Left colon (tissue), 2 donors: Measurements from ENCODE around the gene GRAMD2A. TPM values are rescaled to one million over a fixed set of nuclear protein-coding genes. Genes with fewer than 3 reads are reported as not detected.

Experiments
- ATAC-seq: fragments of 200-7000 bp; cut with Tn5 transposase; one replicate; pipeline ENCODE4 v1.9.1; 2020; ENCODE audit warnings: mild to moderate bottlenecking, moderate library complexity
- DNase-seq, 2 donors: peaks; one replicate each; pipeline ENCODE4 v3.0.0-alpha.2; 2020
- intact Hi-C, 2 donors: fragments of 100-400 bp; cut with DNase I in 1 of 2; cut with micrococcal nuclease in 1 of 2; formaldehyde crosslinking; loops; one replicate each; pipeline versions ENCODE4 v1.11.2 to v1.14.0; 2022; cut with DNase I, micrococcal nuclease
- total RNA-seq, 2 donors: library from RNA; stranded (reverse); fragmentation: NEBNext Ultra II Directional; extraction: Animal tissue kit (Norgen Biotek cat#: 25700); gene quantifications; one replicate each; pipeline ENCODE4 v1.2.1, GENCODE V29; 2021
- donor health status: DM: no; HTN: no; CAD: no.
- donor health status: DM: yes; HTN: yes; CAD: no.

Gene GRAMD2A
- total RNA-seq, 2 donors from 2014 or later, result 1.0 to 6.3 TPM

- ATAC-seq (peak; percentile 79), DNase-seq (peak; percentile 96 to 99)
- intact Hi-C loops, result no loop called here
Measured at GRCh38 chr15:72118017-72118978, 79.3 kb downstream of the GRAMD2A start, which contains the start of the genes MYO9A and SENP8. Gene MYO9A, minus strand, starts transcription at chr15:72118150. Its CDS starts 71,587 bp downstream, at chr15:72046563. Gene SENP8, plus strand, starts transcription at chr15:72118403. Its CDS starts 21,221 bp downstream, at chr15:72139624.

GRCh38 chr15:72117486-72118016, 80.0 kb downstream of the GRAMD2A start:
- ATAC-seq (peak; percentile 77), DNase-seq (peak; percentile 75 to 81)
- intact Hi-C loops, result no loop called here

- intact Hi-C loops, result no loop called here
- DNase-seq, result peak in 1 of 2 donors; percentile 37
- ATAC-seq, result peak; percentile 10
Measured at GRCh38 chr15:72116731-72117485, 80.7 kb downstream of the GRAMD2A start.

GRCh38 chr15:72113347-72114031, 84.1 kb downstream of the GRAMD2A start:
- DNase-seq (no peak), ATAC-seq (no peak)
- intact Hi-C loops, result no loop called here

- ATAC-seq (no peak), DNase-seq (no peak)
- intact Hi-C loops, result no loop called here
Measured at GRCh38 chr15:72112805-72113204, 84.8 kb downstream of the GRAMD2A start.

- DNase-seq, result no peak
- ATAC-seq, result no peak
- intact Hi-C loops, result no loop called here
Measured at GRCh38 chr15:72112116-72112515, 85.5 kb downstream of the GRAMD2A start.

GRCh38 chr15:72110355-72110754, 87.2 kb downstream of the GRAMD2A start:
- intact Hi-C loops, result no loop called here
- ATAC-seq, result no peak
- DNase-seq, result no peak

Other genes with a start within 250 kb of the GRAMD2A start
- 10 to 100 TPM; 43.1 to 45.6 TPM for gene MYO9A, start 79.6 kb downstream of the GRAMD2A start, total RNA-seq
- gene SENP8, start 79.4 kb downstream of the GRAMD2A start, total RNA-seq, result 1 to 10 TPM; 2.7 to 3.1 TPM
- gene PKM, start 33.4 kb upstream of the GRAMD2A start, total RNA-seq, result 100 to 1,000 TPM; 407 to 466 TPM
- 10 to 100 TPM; 39.1 to 40.8 TPM for gene PARP6, start 74.8 kb upstream of the GRAMD2A start, total RNA-seq
- gene CELF6, start 122.4 kb upstream of the GRAMD2A start, total RNA-seq, result 1 to 10 TPM; 1.1 to 1.2 TPM
- gene HEXA, start 178.2 kb upstream of the GRAMD2A start, total RNA-seq, result 100 to 1,000 TPM in 1 of 2 donors, 10 to 100 TPM in 1; 91.4 to 107 TPM
- gene TMEM202, start 200.5 kb upstream of the GRAMD2A start, total RNA-seq, result not detected